Testis (tissue), 2 donors: ENCODE measurements around the gene BID.

ENCODE experiments used
- CTCF ChIP-seq, 3 experiments: fragments of 450-650 bp in 2 of 3; fragments of 200-600 bp in 1 of 3; sonication (generic) in 1 of 3; IDR thresholded peaks; one replicate each; pipeline ENCODE4 v1.5.1; 2016 to 2019; ENCODE audit warnings: antibody characterized with exemption in 3 of 3, mild to moderate bottlenecking in 2 of 3, moderate library complexity in 1 of 3
- POLR2A ChIP-seq: fragments of 450-650 bp; IDR thresholded peaks from one replicate; pipeline ENCODE4 v1.6.1; 2017; ENCODE audit warnings: antibody characterized with exemption, mild to moderate bottlenecking, moderate library complexity

- no peak for TF ChIP-seq POLR2A
- TF ChIP-seq CTCF (IDR thresholded peaks at IDR 0.05) = no peak
These were observed 33.5 kb upstream of the BID start for GRCh38 chr22:17807578-17808410.
